IPS-18c (cell line): Measurements from ENCODE around the gene PTPN14.

Experiments used
- H3K4me3 ChIP-seq: 2 replicates; pipeline ENCODE4 v1.7.0; 2013; ENCODE audit warnings: low read depth, mild to moderate bottlenecking, low read length, moderate library complexity; ENCODE audit not compliant: insufficient read depth
- H3K9me3 ChIP-seq: one replicate; pipeline ENCODE4 v1.6.1; 2013; ENCODE audit warnings: mild to moderate bottlenecking, low read length, moderate library complexity; ENCODE audit not compliant: control insufficient read depth, insufficient read depth

PTPN14 gene

DNA sequence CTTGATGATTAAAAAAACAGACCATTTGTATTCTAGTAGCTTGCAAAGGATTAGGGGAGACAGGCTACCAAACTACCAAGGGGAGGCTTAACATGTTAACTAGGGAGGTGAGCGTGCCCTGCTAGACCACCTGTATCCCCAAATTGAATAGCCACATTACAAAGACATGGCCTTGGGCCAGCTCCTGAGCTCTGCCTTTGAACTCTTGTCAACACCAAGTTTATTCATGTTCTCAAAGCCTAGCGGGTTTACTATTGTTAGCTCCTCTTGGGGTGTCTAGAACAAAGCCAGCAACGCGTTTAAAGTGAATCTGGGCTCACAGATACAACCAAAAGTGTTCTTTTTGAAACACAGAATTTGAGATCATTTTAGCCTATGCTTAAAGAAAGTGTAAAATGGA is 234.1 kb downstream of the PTPN14 start:
- H3K4me3 ChIP-seq, result no peak overlapping the region
- H3K9me3 ChIP-seq, result no peaks in the 10 kb centered on the region

DNA sequence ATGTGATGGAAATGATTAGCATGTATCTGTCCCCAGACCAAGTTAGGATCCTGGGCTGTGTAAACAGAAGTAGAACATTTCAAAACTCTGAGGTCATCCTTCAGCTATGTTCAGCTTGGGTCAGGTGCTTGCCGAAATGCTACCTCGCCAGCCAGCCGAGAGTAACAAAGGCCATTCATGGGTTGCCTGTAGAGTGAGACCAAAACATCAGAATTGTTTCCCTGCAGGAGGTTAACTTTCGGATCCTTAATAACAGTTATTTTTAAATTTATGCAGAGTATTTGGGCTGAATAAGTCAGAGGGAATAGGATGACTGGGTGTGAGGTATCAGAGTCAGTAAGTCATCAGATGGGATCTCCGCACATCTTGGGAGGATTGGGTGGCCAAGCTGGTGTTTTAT is 234.8 kb downstream of the PTPN14 start:
- Histone ChIP-seq H3K4me3 (no peak overlapping the region), H3K9me3 (no peaks in the 10 kb centered on the region)

- Histone ChIP-seq H3K9me3 (no peaks in the 10 kb centered on the region), H3K4me3 (no peak overlapping the region)
Measured at GRCh38 chr1:214314178-214314843, 237.1 kb downstream of the PTPN14 start.

GRCh38 chr1:214312530-214313051 is 238.8 kb downstream of the PTPN14 start:
- no peaks in the 10 kb centered on the region for H3K9me3 ChIP-seq
- no peak overlapping the region for H3K4me3 ChIP-seq

- no peaks in the 10 kb centered on the region for H3K9me3 ChIP-seq
- H3K4me3 ChIP-seq, result no peak overlapping the region
Measured at GRCh38 chr1:214310777-214311690, 240.4 kb downstream of the PTPN14 start.

DNA sequence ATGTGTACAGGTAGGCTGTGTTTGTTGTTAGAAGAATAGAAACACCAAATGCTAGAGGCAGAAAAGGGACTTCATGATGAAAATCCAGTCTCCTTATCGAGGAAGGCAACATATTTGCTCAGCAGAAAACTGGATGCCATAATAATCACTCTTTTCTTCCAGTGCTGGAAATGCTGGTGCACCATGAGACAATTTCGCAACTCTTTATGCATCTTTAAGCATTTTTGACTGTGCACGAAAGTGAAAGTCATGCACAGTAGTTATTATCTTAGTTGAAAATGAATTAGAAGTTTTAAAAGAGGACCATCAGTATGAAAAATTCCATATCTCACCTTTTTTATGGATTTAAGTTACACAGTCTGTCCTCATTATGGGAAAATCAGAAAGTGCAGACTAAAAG is 241.4 kb downstream of the PTPN14 start:
- Histone ChIP-seq H3K4me3 (no peak overlapping the region), H3K9me3 (no peaks in the 10 kb centered on the region)

- H3K4me3 ChIP-seq, result no peak overlapping the region
Measured at GRCh38 chr1:214306269-214306668, 245.1 kb downstream of the PTPN14 start.

GRCh38 chr1:214305164-214305751 is 246.1 kb downstream of the PTPN14 start:
- H3K9me3 ChIP-seq, result no peaks in the 10 kb centered on the region

More at GRCh38 chr1:214306269-214306668, 245.1 kb downstream of the PTPN14 start:
- H3K9me3 ChIP-seq, result no peaks in the 10 kb centered on the region

GRCh38 chr1:214303141-214303930 is 248.1 kb downstream of the PTPN14 start:
- no peak overlapping the region for H3K4me3 ChIP-seq
- H3K9me3 ChIP-seq, result no peaks in the 10 kb centered on the region

More at GRCh38 chr1:214305164-214305751, 246.1 kb downstream of the PTPN14 start:
- H3K4me3 ChIP-seq, result no peak overlapping the region

DNA sequence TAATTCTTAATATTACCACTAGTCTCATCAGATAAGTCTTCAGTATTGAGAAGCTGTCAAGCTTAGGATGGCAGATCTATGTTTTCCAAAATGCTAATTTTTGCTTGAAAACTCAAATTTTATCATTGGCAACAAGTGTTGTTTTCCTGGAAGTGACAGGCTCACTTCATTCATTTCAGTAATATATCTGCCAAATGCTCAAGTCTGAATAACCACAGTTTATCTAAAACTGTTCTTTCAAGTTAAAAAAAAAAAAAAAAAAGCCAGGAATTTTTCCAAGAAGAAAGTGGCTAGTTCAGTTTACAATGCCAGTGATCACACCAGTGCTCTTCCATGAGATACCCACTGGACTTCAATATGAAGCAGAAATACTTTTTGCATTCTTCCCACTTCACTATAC is 249.9 kb downstream of the PTPN14 start:
- H3K9me3 ChIP-seq, result no peaks in the 10 kb centered on the region
- no peak overlapping the region for H3K4me3 ChIP-seq

DNA sequence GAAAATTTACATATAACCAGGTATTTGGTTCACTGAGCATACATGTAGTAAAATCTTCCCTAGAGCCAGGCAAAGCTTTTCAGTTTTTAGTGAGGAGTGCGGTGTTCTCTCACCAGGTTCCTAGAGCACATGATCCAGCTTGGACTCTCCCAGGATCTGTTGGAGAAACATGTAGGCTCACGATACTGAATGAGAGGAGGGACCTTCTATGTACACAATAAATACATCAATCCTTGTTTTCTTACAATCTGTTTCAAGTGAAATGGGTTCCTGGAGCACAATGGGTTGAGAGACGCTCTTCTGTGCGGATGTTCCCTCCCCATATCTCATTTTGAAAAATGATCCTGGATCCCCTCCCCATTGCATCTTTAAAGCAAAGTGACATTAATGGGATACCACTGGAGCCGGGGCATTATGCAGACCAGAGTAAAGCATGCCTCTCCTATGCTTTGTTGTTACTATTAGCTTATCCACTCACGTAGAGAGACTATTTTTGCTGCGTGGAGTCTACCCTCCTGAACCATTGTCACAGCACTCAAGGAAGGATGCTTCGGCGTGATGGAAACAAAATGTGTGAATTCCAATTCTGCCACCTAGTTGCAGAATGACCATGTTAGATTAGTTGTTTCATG is 251.1 kb downstream of the PTPN14 start:
- no peaks in the 10 kb centered on the region for H3K9me3 ChIP-seq

More for the DNA sequence above, 251.1 kb downstream of the PTPN14 start:
- no peak overlapping the region for H3K4me3 ChIP-seq
